Activated CD8-positive, alpha-beta T cell treated with anti-CD3 and anti-CD28 coated beads, Interleukin-2, amount 10 ng/mL, durations not matched to agents 7 days and 5 days (primary cell): ENCODE measurements around the gene GALNT9. TPM values are rescaled to one million over a fixed set of nuclear protein-coding genes. Genes with fewer than 3 reads are reported as not detected.

ENCODE experiments used
- ATAC-seq: fragments of 150-1000 bp; cut with Tn5 transposase; one replicate; pipeline ENCODE4 v1.10.0; 2021; ENCODE audit warnings: moderate library complexity
- CTCF ChIA-PET: fragments of 350-600 bp; sonication (Branson Sonifier 250); formaldehyde crosslinking; loops from one replicate; lab custom pipeline; 2021; ENCODE audit warnings: antibody characterized with exemption; lab: Charles Lee
- POLR2A ChIA-PET: fragments of 350-600 bp; sonication (Branson Sonifier 250); formaldehyde crosslinking; loops from one replicate; lab custom pipeline; 2021; ENCODE audit warnings: antibody characterized with exemption; lab: Charles Lee
- DNase-seq: peaks from one replicate; pipeline ENCODE4 v3.0.0-alpha.2; 2020
- H3K27ac Mint-ChIP-seq: one replicate; pipeline ENCODE4 v1.8.0; 2021; ENCODE audit warnings: mild to moderate bottlenecking, mixed read lengths
- H3K27me3 Mint-ChIP-seq: one replicate; pipeline ENCODE4 v1.8.0; 2021; ENCODE audit warnings: low read depth, mixed read lengths
- H3K36me3 Mint-ChIP-seq: one replicate; pipeline ENCODE4 v1.8.0; 2021; ENCODE audit warnings: low read depth, mixed read lengths
- H3K4me1 Mint-ChIP-seq: one replicate; pipeline ENCODE4 v1.8.0; 2021; ENCODE audit warnings: low read depth, mixed read lengths
- H3K4me3 Mint-ChIP-seq: one replicate; pipeline ENCODE4 v1.8.0; 2021; ENCODE audit warnings: mild to moderate bottlenecking, mixed read lengths
- H3K9me3 Mint-ChIP-seq: one replicate; pipeline ENCODE4 v1.8.0; 2022; ENCODE audit warnings: mixed read lengths; ENCODE audit not compliant: insufficient read depth
- total RNA-seq, 2 experiments: library from RNA; stranded (reverse); gene quantifications; one replicate each; pipeline ENCODE4 v1.2.3, GENCODE V29; 2021

GALNT9 gene
- total RNA-seq, 2 experiments from 2014 or later, result not detected

DNA sequence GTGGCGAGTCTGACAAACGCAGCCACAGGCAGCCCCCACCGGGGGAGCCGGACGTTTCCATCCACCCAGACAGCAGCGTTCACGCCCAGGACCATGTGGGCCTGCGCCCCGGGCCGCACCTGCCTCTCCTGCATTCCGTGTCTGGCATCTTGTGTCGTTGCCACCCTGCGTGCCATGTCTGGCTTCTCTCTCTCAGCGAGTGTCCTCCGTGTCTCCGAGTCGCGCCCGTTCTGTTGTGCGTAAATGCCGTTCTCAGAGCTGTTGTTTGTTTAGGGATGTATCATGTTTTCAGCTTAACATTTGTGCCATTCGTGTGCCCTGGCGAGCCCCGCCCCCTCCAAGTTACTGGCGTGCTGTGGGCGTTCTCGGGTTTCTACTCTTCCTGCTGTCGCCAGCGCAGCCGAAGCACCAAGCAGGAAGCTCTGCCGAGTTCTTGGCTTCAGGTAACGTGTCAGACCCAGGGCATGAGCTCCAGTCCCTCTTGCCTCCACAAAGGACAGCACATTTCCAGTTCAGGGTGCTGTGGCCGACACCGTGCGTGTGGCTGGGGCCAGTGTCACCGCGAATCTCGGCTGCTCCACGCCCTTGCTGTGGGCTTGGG is 150.5 kb downstream of the GALNT9 start:
- Mint-ChIP-seq H3K4me1 (peaks cover 40% of the 10 kb centered on the region), H3K9me3 (no peaks in the 10 kb centered on the region), H3K27ac (peak overlapping the region; percentile 91), H3K4me3 (peak overlapping the region; percentile 49), H3K27me3 (peaks cover 14% of the 10 kb centered on the region), H3K36me3 (no peaks in the 10 kb centered on the region)
- peak; percentile 61 for DNase-seq
- ATAC-seq, result peak; percentile 54
- CTCF ChIA-PET, result interaction anchor here (1.2 to 1.4 kb wide), 2 partner anchors 10 to 41 kb away, joined by 3 to 4 read pairs; no protein-coding TSS in a partner anchor
- POLR2A ChIA-PET, result interaction anchor here (1.8 to 2.0 kb wide), 2 partner anchors 9 to 10 kb away, joined by 5 to 6 read pairs; no protein-coding TSS in a partner anchor

- ChIA-PET POLR2A (interaction anchor here (1.8 to 2.0 kb wide), 2 partner anchors 9 to 11 kb away, joined by 5 to 6 read pairs; no protein-coding TSS in a partner anchor), CTCF (interaction anchor here (1.2 to 1.4 kb wide), 2 partner anchors 11 to 41 kb away, joined by 3 to 4 read pairs; no protein-coding TSS in a partner anchor)
- Mint-ChIP-seq H3K36me3 (no peaks in the 10 kb centered on the region), H3K27ac (peak overlapping the region; percentile 91), H3K4me3 (peak overlapping the region; percentile 49), H3K4me1 (peaks cover 44% of the 10 kb centered on the region), H3K27me3 (peaks cover 11% of the 10 kb centered on the region), H3K9me3 (no peaks in the 10 kb centered on the region)
- peak; percentile 51 for DNase-seq
- peak; percentile 22 for ATAC-seq
Measured at GRCh38 chr12:132178316-132178715, 151.1 kb downstream of the GALNT9 start.

DNA sequence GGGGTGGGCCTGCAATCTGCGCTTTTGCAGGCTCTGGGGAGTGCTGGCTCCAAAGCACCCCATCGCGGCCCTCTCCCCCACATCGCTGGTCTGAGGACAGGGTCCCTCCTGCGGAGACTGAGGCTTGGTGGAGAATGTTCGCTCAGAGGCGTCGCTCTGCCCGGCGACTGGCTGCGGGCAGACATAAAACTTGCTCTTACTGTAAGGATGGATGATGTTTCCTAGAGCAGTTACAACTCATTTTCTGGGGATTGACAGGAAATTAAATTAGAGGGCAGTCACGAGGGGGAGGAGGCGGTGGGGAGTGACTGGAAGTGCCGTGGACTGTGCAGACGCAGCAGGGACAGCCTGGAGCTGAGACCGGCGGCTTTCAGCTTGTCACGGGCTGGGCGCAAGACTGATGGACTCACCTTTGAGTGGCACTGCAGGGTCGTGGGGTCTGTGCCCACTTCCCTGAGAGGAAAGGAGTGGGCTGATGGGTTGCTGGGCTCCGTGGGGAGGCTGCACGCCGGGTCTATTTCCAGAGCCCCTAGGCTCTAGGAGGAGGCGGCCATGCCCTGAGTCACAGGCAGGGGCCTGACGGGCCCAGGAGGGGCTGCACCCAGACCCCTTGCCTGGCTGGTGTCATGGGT is 152.4 kb downstream of the GALNT9 start:
- ATAC-seq (no peak), DNase-seq (no peak)
- Mint-ChIP-seq H3K27me3 (peaks cover 9% of the 10 kb centered on the region), H3K27ac (no peak overlapping the region), H3K36me3 (no peaks in the 10 kb centered on the region), H3K9me3 (no peaks in the 10 kb centered on the region), H3K4me1 (peaks cover 54% of the 10 kb centered on the region), H3K4me3 (no peak overlapping the region)
- ChIA-PET POLR2A (interaction anchor here (1.2 kb wide), 1 partner anchor 9 kb away, joined by 3 read pairs; no protein-coding TSS in a partner anchor), CTCF (no interaction called here)

GRCh38 chr12:132176385-132176919 is 152.9 kb downstream of the GALNT9 start:
- peaks cover 9% of the 10 kb centered on the region for H3K27me3 Mint-ChIP-seq
- H3K27ac Mint-ChIP-seq, result no peak overlapping the region
- ATAC-seq, result no peak
- CTCF ChIA-PET, result no interaction called here
- no peak overlapping the region for H3K4me3 Mint-ChIP-seq
- H3K36me3 Mint-ChIP-seq, result no peaks in the 10 kb centered on the region
- H3K9me3 Mint-ChIP-seq, result no peaks in the 10 kb centered on the region
- POLR2A ChIA-PET, result no interaction called here
- peaks cover 54% of the 10 kb centered on the region for H3K4me1 Mint-ChIP-seq
- no peak for DNase-seq

DNA sequence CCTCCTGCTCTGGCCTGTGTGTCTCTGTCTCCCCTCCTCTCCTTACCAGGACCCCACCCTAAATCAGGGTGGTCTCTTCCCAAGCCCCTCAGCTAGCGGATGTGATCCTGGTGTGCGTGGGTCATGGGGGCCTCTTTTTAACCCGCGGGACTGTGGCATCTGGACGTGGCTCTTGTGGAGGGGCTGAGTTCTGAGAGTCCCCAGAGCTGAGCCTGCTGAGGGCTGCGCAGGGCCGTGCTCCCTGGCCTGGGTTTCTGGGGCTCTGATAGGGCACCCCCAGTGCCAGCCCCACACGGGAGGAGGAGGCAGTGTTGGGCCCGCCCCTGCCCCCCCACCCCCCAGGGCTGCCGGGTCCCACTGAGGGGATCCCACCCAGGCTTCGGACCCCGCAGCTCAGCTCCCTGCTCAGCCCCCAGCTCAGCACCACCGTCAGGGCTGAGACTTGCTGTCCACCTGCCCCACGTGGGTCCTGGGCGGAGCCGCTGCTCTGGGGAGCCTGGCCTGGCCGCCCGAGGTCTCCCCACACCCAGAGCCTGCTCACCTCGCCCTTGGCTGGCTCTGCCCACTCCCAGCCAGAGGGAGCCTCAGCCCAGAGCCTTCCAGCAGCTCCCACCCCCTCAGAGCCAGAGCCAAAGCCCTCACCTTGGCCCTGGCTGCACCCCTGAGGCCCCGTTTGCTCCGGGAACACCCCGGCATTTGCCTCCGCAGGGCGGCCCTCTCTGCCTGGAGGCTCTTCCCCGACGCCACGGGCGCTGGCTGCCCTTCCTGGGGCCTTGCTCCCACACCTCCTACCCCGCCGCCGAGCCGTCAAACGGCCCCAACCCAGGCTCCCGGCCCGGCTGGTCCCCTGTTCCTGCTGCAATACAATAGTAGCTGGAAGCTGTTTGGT is 153.6 kb downstream of the GALNT9 start:
- DNase-seq (no peak), ATAC-seq (no peak)
- ChIA-PET CTCF (no interaction called here), POLR2A (no interaction called here)
- no peak overlapping the region for H3K4me3 Mint-ChIP-seq
- no peaks in the 10 kb centered on the region for H3K9me3 Mint-ChIP-seq
- peaks cover 54% of the 10 kb centered on the region for H3K4me1 Mint-ChIP-seq
- H3K36me3 Mint-ChIP-seq, result no peaks in the 10 kb centered on the region
- peaks cover 5% of the 10 kb centered on the region for H3K27me3 Mint-ChIP-seq
- H3K27ac Mint-ChIP-seq, result no peak overlapping the region

GRCh38 chr12:132174839-132175490 is 154.4 kb downstream of the GALNT9 start:
- ATAC-seq (no peak), DNase-seq (no peak)
- H3K9me3 Mint-ChIP-seq, result no peaks in the 10 kb centered on the region
- ChIA-PET CTCF (no interaction called here), POLR2A (no interaction called here)
- H3K27me3 Mint-ChIP-seq, result peaks cover 3% of the 10 kb centered on the region
- H3K4me3 Mint-ChIP-seq, result no peak overlapping the region
- H3K36me3 Mint-ChIP-seq, result no peaks in the 10 kb centered on the region
- H3K4me1 Mint-ChIP-seq, result peaks cover 51% of the 10 kb centered on the region
- peak overlapping the region; percentile 24 for H3K27ac Mint-ChIP-seq

GRCh38 chr12:132174015-132174838 is 155.2 kb downstream of the GALNT9 start:
- CTCF ChIA-PET, result no interaction called here

GRCh38 chr12:132173135-132174014 is 156.0 kb downstream of the GALNT9 start:
- H3K4me1 Mint-ChIP-seq, result peaks cover 35% of the 10 kb centered on the region
- no peaks in the 10 kb centered on the region for H3K36me3 Mint-ChIP-seq
- POLR2A ChIA-PET, result interaction anchor here (0.6 kb wide), 1 partner anchor 128 kb away, joined by 3 read pairs; no protein-coding TSS in a partner anchor
- peak overlapping the region; percentile 48 for H3K4me3 Mint-ChIP-seq
- peaks cover 2% of the 10 kb centered on the region for H3K27me3 Mint-ChIP-seq
- CTCF ChIA-PET, result no interaction called here
- no peaks in the 10 kb centered on the region for H3K9me3 Mint-ChIP-seq
- H3K27ac Mint-ChIP-seq, result peak overlapping the region; percentile 75
- DNase-seq (peak; percentile 72), ATAC-seq (peak; percentile 76)

More at GRCh38 chr12:132174015-132174838, 155.2 kb downstream of the GALNT9 start:
- Mint-ChIP-seq H3K4me1 (peaks cover 43% of the 10 kb centered on the region), H3K36me3 (no peaks in the 10 kb centered on the region), H3K27me3 (peaks cover 2% of the 10 kb centered on the region), H3K27ac (peak overlapping the region; percentile 24), H3K4me3 (no peak overlapping the region), H3K9me3 (no peaks in the 10 kb centered on the region)
- DNase-seq, result no peak
- POLR2A ChIA-PET, result interaction anchor here (0.6 kb wide), 1 partner anchor 129 kb away, joined by 3 read pairs; no protein-coding TSS in a partner anchor
- ATAC-seq, result no peak

GRCh38 chr12:132172619-132173018 is 156.8 kb downstream of the GALNT9 start:
- ChIA-PET CTCF (no interaction called here), POLR2A (no interaction called here)
- Mint-ChIP-seq H3K36me3 (no peaks in the 10 kb centered on the region), H3K4me1 (peaks cover 32% of the 10 kb centered on the region), H3K27ac (peak overlapping the region; percentile 75), H3K9me3 (no peaks in the 10 kb centered on the region), H3K27me3 (peaks cover 2% of the 10 kb centered on the region), H3K4me3 (peak overlapping the region; percentile 48)
- no peak for ATAC-seq
- no peak for DNase-seq
